GM12878 (cell line): ENCODE measurements around the gene RAD17. TPM values are rescaled to one million over a fixed set of nuclear protein-coding genes. Genes with fewer than 3 reads are reported as not detected.
A peak's percentile ranks its signal among the peaks of the same experiment; 100 is the strongest.

Source experiments
- ATAC-seq: fragments of 200-7000 bp; cut with Tn5 transposase; 3 replicates; pipeline ENCODE4 v1.9.1; 2020; ENCODE audit warnings: mild to moderate bottlenecking, moderate library complexity
- BruUV-seq: library from RNA; stranded (reverse); fragments of 400-500 nt; replicated peaks from 2 replicates; lab custom pipeline; 2021; lab: Mats Ljungman, UMichigan
- CTCF ChIA-PET: fragments of 300-600 bp; sonication (Branson Sonifier 250); formaldehyde crosslinking; extraction: SDS; loops from one replicate; lab custom pipeline; 2021; ENCODE audit warnings: inconsistent platforms; lab: Yijun Ruan, JAX
- POLR2A ChIA-PET: fragments of 350-600 bp; formaldehyde crosslinking; extraction: SDS; loops from one replicate; lab custom pipeline; 2021; ENCODE audit warnings: inconsistent platforms; lab: Charles Lee
- RAD21 ChIA-PET: fragments of 300-600 bp; sonication (Branson Sonifier 250); formaldehyde crosslinking; loops from one replicate; lab custom pipeline; 2023; ENCODE audit warnings: antibody characterized with exemption; ENCODE audit not compliant: unreplicated experiment; lab: Charles Lee
- SMC1A ChIA-PET: fragments of 300-600 bp; sonication (Branson Sonifier 250); formaldehyde crosslinking; loops from one replicate; lab custom pipeline; 2023; ENCODE audit not compliant: unreplicated experiment, uncharacterized antibody; lab: Charles Lee
- DNase-seq: peaks from one replicate; pipeline ENCODE4 v3.0.0-alpha.2; 2011; ENCODE audit warnings: low read depth, low spot score
- FAIRE-seq: peaks from 3 replicates; lab custom pipeline; 2011; peaks lifted over from hg19 to GRCh38; lab: Jason Lieb, UNC
- H2AFZ ChIP-seq: 2 replicates; pipeline ENCODE4 v1.6.0; 2011; ENCODE audit warnings: low read depth, low read length, control low read depth; ENCODE audit not compliant: control insufficient read depth
- H3K27ac ChIP-seq: 2 replicates; pipeline ENCODE4 v1.5.1; 2011; ENCODE audit warnings: control low read depth; ENCODE audit not compliant: control insufficient read depth, insufficient read depth
- H3K27me3 ChIP-seq, 2 experiments: replicated peaks in 1 of 2; 2 replicates each; pipeline versions ENCODE4 v1.6.0 to v1.6.1; 2011; ENCODE audit warnings: low read length in 1 of 2; ENCODE audit not compliant: control insufficient read depth in 2 of 2, insufficient read depth in 2 of 2
- H3K36me3 ChIP-seq, 2 experiments: 2 replicates each; pipeline ENCODE4 v1.5.1; 2011; ENCODE audit warnings: low read length in 1 of 2; ENCODE audit not compliant: control insufficient read depth in 2 of 2, insufficient read depth in 2 of 2
- H3K4me1 ChIP-seq: 2 replicates; pipeline ENCODE4 v1.6.1; 2011; ENCODE audit warnings: mild to moderate bottlenecking, low read length, moderate library complexity, mixed read lengths; ENCODE audit not compliant: control insufficient read depth, insufficient read depth
- H3K4me2 ChIP-seq: 2 replicates; pipeline ENCODE4 v1.6.0; 2011; ENCODE audit warnings: control low read depth; ENCODE audit not compliant: control insufficient read depth, insufficient read depth
- H3K4me3 ChIP-seq: fragments of 200-600 bp; sonication (generic); 2 replicates; pipeline ENCODE4 v1.5.1; 2016
- H3K79me2 ChIP-seq: 2 replicates; pipeline ENCODE4 v1.6.0; 2011; ENCODE audit warnings: low read length; ENCODE audit not compliant: control insufficient read depth, insufficient read depth
- H3K9ac ChIP-seq: 2 replicates; pipeline ENCODE4 v1.8.0; 2011; ENCODE audit warnings: low read length, control low read depth, mixed read lengths; ENCODE audit not compliant: control insufficient read depth, insufficient read depth
- H3K9me3 ChIP-seq: replicated peaks from 3 replicates; pipeline ENCODE4 v1.5.1; 2011; ENCODE audit warnings: mild to moderate bottlenecking, low read length; ENCODE audit not compliant: control insufficient read depth, insufficient read depth
- H4K20me1 ChIP-seq: 2 replicates; pipeline ENCODE4 v1.6.0; 2011; ENCODE audit not compliant: control insufficient read depth, insufficient read depth
- BMI1 ChIP-seq: fragments of 450-650 bp; IDR thresholded peaks from 2 replicates; pipeline ENCODE4 v1.6.1; 2016; ENCODE audit warnings: mild to moderate bottlenecking, moderate library complexity, borderline replicate concordance
- CHD2 ChIP-seq: IDR thresholded peaks from 2 replicates; pipeline ENCODE4 v1.6.1; 2011; ENCODE audit warnings: low read depth, low read length, improper control_type of control experiment, borderline replicate concordance
- CREB1 ChIP-seq: IDR thresholded peaks from 2 replicates; pipeline ENCODE4 v1.6.1; 2012; ENCODE audit warnings: low read depth, mild to moderate bottlenecking, inconsistent platforms
- EGR1 ChIP-seq, 2 experiments: IDR thresholded peaks; 1 replicate in 1 of 2; 2 replicates in 1 of 2; pipeline ENCODE4 v1.6.1; 2011 to 2012; ENCODE audit warnings: low read depth in 2 of 2, low read length in 2 of 2, borderline replicate concordance in 1 of 2, mild to moderate bottlenecking in 1 of 2, moderate library complexity in 1 of 2
- EZH2 ChIP-seq: IDR thresholded peaks from 2 replicates; pipeline ENCODE4 v1.6.1; 2012; ENCODE audit warnings: low read depth, mild to moderate bottlenecking, control low read depth, inconsistent platforms, low read length, borderline replicate concordance; ENCODE audit not compliant: control insufficient read depth
- KLF5 ChIP-seq: fragments of 450-650 bp; IDR thresholded peaks from 2 replicates; pipeline ENCODE4 v1.6.1; 2014; ENCODE audit warnings: mild to moderate bottlenecking; ENCODE audit not compliant: partially characterized antibody
- MYB ChIP-seq: fragments of 150-350 bp; IDR thresholded peaks from 2 replicates; pipeline ENCODE4 v1.6.1; 2014; ENCODE audit warnings: mild to moderate bottlenecking, low read depth, low read length, borderline replicate concordance
- RAD21 ChIP-seq: IDR thresholded peaks from 2 replicates; pipeline ENCODE4 v1.6.1; 2011; ENCODE audit warnings: mild to moderate bottlenecking, low read depth, low read length, moderate library complexity; ENCODE audit not compliant: insufficient read depth
- SMC3 ChIP-seq: IDR thresholded peaks from 2 replicates; pipeline ENCODE4 v1.6.1; 2011; ENCODE audit warnings: low read length, improper control_type of control experiment, borderline replicate concordance
- SP1 ChIP-seq: IDR thresholded peaks from one replicate; pipeline ENCODE4 v1.6.1; 2011; ENCODE audit warnings: low read depth, low read length
- SPI1 ChIP-seq: IDR thresholded peaks from 2 replicates; pipeline ENCODE4 v1.6.1; 2011; ENCODE audit warnings: low read depth, mild to moderate bottlenecking, low read length, moderate library complexity, borderline replicate concordance; ENCODE audit not compliant: insufficient read depth
- TAF1 ChIP-seq: IDR thresholded peaks from 2 replicates; pipeline ENCODE4 v1.6.1; 2011; ENCODE audit warnings: mild to moderate bottlenecking, low read depth, low read length, borderline replicate concordance
- whole genome bisulfite sequencing: methylation state at CpG from one replicate; pipeline ENCODE4 v1.1.6; 2016; ENCODE audit warnings: low lambda C conversion rate; ENCODE audit not compliant: insufficient replicate concordance, insufficient coverage; ENCODE audit errors: missing lambda C conversion rate; 5-methylcytosine and 5-hydroxymethylcytosine counted together
- in situ Hi-C: fragments of 300-500 bp; cut with MboI; formaldehyde crosslinking; loops from 9 replicates; pipeline ENCODE4 v1.14.3; 2018; ENCODE audit warnings: mixed read lengths
- intact Hi-C: fragments of 100-400 bp; cut with micrococcal nuclease; formaldehyde crosslinking; loops from one replicate; pipeline ENCODE4 v1.14.2; 2022; ENCODE audit not compliant: unreplicated experiment
- polyA plus RNA-seq, 11 experiments: library from polyadenylated mRNA; depleted of rRNA in 4 of 11; unstranded in 6 of 11; stranded (reverse) in 5 of 11; fragments of >200 nt; fragmentation: Nextera tagmentation in 4 of 11; fragmentation: Illumina TruSeq in 1 of 11; extraction: Ambion mirVana in 4 of 11; extraction: Trizol in 1 of 11; gene quantifications; 1 replicate in 1 of 11; 2 replicates in 10 of 11; pipeline versions ENCODE4 v1.2.1 to v1.2.3, GENCODE V29; 2011 to 2016; ENCODE audit warnings: inconsistent platforms in 2 of 11, missing spikeins in 2 of 11, low read depth in 1 of 11
- total RNA-seq, 4 experiments: library from RNA; depleted of rRNA in 3 of 4; stranded (reverse); fragments of >200 nt in 3 of 4; fragmentation: Illumina TruSeq in 1 of 4; extraction: Trizol in 1 of 4; gene quantifications; 2 replicates each; pipeline versions ENCODE4 v1.2.1 to v1.2.3, GENCODE V29; 2013 to 2021
- TF ChIP-seq, protein P1 (sequence below): IDR thresholded peaks from 2 replicates; pipeline ENCODE4 v1.6.1; 2012; ENCODE audit warnings: mild to moderate bottlenecking, low read depth, low read length
- TF ChIP-seq, protein P2 (sequence below): IDR thresholded peaks from 2 replicates; pipeline ENCODE4 v1.6.1; 2012; ENCODE audit warnings: low read depth, low read length, improper control_type of control experiment

Gene RAD17
- total and polyA plus RNA-seq, 10 of the 15 experiments (the other 5 are each of a cell fraction or from before 2014, with no cell fraction given): 23.9 to 55.4 (median 44.5) TPM

DNA sequence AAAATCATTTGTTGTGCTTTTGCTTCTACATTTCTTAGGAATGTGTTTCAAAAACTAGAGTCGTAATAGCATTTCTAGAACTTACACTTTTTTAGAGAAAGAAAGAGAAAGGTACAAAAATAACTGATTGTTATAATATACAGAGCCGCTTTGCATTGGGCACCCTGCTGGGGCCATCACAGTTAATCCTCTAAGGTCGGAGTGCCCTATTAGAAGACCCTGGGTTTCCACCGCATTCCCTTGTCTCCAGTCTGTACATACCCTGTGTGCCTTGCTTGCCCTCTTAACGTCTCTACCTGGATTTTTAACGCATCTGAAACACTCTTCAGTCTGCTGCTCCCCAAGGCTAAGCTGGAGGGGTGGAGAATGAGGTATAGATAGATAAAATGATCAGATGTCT, 46.6 kb downstream of the RAD17 start:
- H3K36me3 ChIP-seq: peaks cover 0 to 7% of the 10 kb centered on the region in 2 experiments; a peak in 2 of 4 replicates
- H3K27ac ChIP-seq: no peak overlapping the region
- peak overlapping the region; percentile 75; the same call in 1 of the 2 replicates for H3K4me3 ChIP-seq
- H3K4me1 ChIP-seq: 0 out of 2 replicates have a peak, but pooled peaks cover 2% of the 10 kb centered on the region
- DNase-seq (no peak), FAIRE-seq (no peak), ATAC-seq (no peak)
- H3K9me3 ChIP-seq: no peaks in the 10 kb centered on the region
- no peaks in the 10 kb centered on the region for H4K20me1 ChIP-seq
- intact Hi-C loops (loop anchor here (5.0 kb wide), 1 partner anchor 76 kb away; the partner anchor contains the start of gene OCLN), in situ Hi-C loops (no loop called here)
- no peak overlapping the region for H2AFZ ChIP-seq
- ChIA-PET SMC1A (no interaction called here), POLR2A (no interaction called here), RAD21 (no interaction called here), CTCF (no interaction called here)
- H3K27me3 ChIP-seq: no peaks in the 10 kb centered on the region
- TF ChIP-seq, protein P1, sequence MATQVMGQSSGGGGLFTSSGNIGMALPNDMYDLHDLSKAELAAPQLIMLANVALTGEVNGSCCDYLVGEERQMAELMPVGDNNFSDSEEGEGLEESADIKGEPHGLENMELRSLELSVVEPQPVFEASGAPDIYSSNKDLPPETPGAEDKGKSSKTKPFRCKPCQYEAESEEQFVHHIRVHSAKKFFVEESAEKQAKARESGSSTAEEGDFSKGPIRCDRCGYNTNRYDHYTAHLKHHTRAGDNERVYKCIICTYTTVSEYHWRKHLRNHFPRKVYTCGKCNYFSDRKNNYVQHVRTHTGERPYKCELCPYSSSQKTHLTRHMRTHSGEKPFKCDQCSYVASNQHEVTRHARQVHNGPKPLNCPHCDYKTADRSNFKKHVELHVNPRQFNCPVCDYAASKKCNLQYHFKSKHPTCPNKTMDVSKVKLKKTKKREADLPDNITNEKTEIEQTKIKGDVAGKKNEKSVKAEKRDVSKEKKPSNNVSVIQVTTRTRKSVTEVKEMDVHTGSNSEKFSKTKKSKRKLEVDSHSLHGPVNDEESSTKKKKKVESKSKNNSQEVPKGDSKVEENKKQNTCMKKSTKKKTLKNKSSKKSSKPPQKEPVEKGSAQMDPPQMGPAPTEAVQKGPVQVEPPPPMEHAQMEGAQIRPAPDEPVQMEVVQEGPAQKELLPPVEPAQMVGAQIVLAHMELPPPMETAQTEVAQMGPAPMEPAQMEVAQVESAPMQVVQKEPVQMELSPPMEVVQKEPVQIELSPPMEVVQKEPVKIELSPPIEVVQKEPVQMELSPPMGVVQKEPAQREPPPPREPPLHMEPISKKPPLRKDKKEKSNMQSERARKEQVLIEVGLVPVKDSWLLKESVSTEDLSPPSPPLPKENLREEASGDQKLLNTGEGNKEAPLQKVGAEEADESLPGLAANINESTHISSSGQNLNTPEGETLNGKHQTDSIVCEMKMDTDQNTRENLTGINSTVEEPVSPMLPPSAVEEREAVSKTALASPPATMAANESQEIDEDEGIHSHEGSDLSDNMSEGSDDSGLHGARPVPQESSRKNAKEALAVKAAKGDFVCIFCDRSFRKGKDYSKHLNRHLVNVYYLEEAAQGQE: no peak
- no peak for TF ChIP-seq KLF5
- no peak for TF ChIP-seq EGR1 (IDR thresholded peaks at IDR 0.05; ENCODE audit: borderline replicate concordance in 1 of 2, low read depth in 2 of 2, low read length in 2 of 2)
- TF ChIP-seq BMI1: no peak
- no peak for TF ChIP-seq CREB1
- no peak for TF ChIP-seq TAF1
- TF ChIP-seq MYB: no peak
- no peak for TF ChIP-seq SPI1
- no peak for TF ChIP-seq SP1
- TF ChIP-seq EZH2: no peak
- TF ChIP-seq, protein P2, sequence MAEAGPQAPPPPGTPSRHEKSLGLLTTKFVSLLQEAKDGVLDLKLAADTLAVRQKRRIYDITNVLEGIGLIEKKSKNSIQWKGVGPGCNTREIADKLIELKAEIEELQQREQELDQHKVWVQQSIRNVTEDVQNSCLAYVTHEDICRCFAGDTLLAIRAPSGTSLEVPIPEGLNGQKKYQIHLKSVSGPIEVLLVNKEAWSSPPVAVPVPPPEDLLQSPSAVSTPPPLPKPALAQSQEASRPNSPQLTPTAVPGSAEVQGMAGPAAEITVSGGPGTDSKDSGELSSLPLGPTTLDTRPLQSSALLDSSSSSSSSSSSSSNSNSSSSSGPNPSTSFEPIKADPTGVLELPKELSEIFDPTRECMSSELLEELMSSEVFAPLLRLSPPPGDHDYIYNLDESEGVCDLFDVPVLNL: no peak
- TF ChIP-seq RAD21: no peak
- no peak for TF ChIP-seq SMC3
- no peak for TF ChIP-seq CHD2
- peak overlapping the region; percentile 70; the same call in 1 of the 2 replicates for H3K4me2 ChIP-seq
- no peaks in the 10 kb centered on the region for H3K79me2 ChIP-seq
- no peak overlapping the region for H3K9ac ChIP-seq
- BruUV-seq: no TSS peak
- 98% methylated on average over 6 of the region's 6 CpGs for WGBS
